C4-2B (cell line): ENCODE results near the gene TRAF3IP1.

Source experiments
- ZFX ChIP-seq: fragments of 450-650 bp; IDR thresholded peaks from 2 replicates; pipeline ENCODE4 v1.6.1; 2017
- TF ChIP-seq, protein P1 (sequence below): fragments of 450-650 bp; conservative IDR thresholded peaks from 2 replicates; pipeline ENCODE4 v1.5.1; 2017; ENCODE audit warnings: mild to moderate bottlenecking

DNA sequence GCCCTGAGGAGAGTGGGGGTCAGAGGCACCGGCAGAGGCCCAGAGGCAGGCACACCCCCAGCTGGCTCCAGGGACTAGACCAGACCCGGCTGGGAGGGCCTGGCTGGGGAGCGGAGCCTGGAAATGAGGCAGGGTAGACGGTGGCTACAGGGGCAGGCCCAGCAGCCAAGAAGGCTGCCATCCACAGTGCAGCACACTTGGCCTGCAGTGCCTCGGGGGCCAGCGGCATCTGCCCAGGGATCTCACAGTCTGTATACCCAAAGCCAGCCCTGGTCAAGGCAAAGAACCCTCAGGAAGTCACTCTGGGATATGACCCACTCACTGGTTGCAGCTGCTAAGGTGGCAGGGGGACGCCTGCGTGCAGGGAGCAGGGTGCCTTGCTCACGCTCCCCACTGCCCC, 49.7 kb upstream of the TRAF3IP1 start:
- TF ChIP-seq, protein P1, sequence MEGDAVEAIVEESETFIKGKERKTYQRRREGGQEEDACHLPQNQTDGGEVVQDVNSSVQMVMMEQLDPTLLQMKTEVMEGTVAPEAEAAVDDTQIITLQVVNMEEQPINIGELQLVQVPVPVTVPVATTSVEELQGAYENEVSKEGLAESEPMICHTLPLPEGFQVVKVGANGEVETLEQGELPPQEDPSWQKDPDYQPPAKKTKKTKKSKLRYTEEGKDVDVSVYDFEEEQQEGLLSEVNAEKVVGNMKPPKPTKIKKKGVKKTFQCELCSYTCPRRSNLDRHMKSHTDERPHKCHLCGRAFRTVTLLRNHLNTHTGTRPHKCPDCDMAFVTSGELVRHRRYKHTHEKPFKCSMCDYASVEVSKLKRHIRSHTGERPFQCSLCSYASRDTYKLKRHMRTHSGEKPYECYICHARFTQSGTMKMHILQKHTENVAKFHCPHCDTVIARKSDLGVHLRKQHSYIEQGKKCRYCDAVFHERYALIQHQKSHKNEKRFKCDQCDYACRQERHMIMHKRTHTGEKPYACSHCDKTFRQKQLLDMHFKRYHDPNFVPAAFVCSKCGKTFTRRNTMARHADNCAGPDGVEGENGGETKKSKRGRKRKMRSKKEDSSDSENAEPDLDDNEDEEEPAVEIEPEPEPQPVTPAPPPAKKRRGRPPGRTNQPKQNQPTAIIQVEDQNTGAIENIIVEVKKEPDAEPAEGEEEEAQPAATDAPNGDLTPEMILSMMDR = no peak
- no peak for TF ChIP-seq ZFX
